GM19351 (cell line): ENCODE measurements around the gene HACD4.

ENCODE experiments used
- ATAC-seq: cut with Tn5 transposase; IDR thresholded peaks from one replicate; pipeline ENCODE4 v1.9.1; 2021; ENCODE audit warnings: mild to moderate bottlenecking, moderate library complexity; ENCODE audit not compliant: unreplicated experiment

The HACD4 gene, protein sequence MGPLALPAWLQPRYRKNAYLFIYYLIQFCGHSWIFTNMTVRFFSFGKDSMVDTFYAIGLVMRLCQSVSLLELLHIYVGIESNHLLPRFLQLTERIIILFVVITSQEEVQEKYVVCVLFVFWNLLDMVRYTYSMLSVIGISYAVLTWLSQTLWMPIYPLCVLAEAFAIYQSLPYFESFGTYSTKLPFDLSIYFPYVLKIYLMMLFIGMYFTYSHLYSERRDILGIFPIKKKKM

DNA sequence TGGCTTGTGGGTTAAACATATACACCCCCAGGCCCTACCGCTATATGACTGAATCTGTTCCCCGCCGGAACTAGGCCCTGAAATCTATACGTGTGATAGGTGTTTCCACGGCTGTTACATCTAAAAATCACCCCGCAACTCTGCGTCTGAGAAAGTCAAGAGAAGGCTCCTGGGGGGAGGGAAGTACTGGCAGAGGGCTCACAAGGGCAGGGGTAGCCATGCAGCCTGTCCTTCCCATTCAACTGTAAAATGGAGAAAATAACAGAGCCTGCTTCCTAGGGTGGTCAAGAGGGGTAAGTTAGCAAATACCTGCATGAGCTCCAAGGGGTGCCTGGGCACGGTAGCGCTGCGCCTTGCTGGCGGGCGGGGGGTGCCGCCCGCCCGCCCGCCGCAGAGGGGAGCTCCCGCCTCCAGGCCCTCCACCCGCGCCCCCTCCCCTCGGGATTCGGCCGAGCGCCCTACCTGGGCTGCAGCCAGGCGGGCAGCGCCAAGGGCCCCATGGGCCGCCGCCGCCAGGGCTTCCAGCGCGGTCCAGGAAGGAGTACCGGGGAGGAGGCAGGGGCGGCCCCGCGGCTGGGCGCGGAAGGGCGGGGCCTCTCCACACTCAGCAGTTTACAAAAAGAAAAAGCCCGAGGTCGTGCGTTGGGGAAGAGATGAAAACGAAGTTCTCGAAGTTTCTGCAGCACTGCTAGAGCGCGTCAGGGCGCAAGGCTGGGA lies at the start of gene HACD4:
HACD4 (minus strand) TSS at position 550 of the 717 bp plus-strand sequence; CDS start at position 500, 50 bp downstream.
- ATAC-seq = peak; percentile 76

DNA sequence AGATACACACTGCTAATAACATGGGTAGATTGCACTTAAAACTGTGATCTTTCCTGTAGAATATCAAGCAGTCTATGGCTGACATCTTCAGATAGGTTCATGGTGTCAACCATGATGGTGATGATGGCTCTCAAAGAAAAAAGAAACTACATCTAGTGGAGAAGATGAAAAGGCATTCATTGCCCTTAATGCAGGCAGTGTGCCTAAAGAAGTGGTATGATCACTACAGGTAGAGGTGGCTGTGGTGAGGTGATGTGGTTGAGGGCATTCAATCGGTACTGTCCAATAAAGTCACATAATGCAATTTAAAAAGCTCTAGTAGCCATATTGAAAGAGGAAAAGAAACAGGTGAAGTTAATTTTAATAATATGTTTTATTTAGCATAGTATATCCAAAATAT lies 49.4 kb upstream of the HACD4 start:
- no peak for ATAC-seq

DNA sequence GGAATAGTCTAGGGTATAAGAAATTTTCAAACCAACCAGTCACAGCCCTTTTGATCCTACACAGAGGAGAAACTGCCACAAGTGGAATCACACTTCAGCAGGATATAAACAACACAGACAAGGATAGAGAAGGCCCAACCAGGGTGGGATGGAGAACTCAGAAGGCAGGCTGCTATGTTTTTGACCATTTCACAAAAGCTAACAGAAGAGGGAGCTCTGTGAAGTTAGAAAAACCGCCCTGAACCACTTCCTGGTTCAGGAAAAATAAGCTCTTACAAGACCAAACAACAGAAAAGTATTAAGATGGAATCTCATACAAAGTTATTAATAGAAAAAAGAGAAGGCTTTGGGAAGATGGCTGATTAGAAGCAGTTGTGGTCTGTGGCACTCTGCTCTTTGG lies 47.3 kb upstream of the HACD4 start:
- no peak for ATAC-seq

DNA sequence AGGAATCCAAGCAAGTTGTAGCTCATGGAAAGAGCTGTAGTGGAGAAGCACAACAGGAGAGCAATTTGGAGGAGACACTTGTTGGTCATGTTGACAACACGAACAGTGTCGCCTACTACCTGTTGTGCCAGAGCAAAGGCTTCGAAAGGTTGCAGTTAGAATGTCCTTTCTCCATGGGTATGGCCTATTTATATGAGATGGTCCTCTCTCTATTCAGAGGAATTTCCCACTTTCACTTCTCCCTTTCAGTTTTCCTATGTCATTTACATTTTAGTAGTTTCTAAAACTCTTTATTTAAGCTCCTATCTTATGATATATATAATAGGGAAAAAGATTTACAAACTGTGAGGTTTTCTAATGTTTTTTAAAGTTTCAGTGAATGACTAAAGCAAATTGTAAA lies 46.3 kb upstream of the HACD4 start, which contains the start of gene IFNB1:
IFNB1 (minus strand) TSS at position 162 of the 400 bp plus-strand sequence; CDS start at position 89, 73 bp downstream.
- no peak for ATAC-seq

DNA sequence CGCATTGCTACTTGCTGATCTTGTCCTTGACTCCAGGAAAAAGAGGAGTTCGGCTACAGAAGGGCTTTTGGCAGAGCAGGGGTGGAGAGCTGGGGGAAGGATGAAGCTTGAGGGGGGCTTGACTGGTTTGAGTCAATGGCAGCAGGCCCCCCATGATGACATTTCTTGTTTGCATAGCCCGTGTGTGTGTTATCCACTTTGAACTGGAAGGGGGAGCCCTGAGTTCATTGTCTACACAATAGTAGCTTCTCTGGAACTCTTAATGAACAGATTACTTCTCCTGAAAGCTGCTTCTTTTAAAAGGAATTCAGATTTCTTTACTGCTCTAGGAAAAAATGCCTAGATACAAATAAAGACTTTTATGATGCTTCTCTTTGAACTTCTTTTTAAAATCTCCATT lies 44.0 kb upstream of the HACD4 start:
- ATAC-seq = no peak

DNA sequence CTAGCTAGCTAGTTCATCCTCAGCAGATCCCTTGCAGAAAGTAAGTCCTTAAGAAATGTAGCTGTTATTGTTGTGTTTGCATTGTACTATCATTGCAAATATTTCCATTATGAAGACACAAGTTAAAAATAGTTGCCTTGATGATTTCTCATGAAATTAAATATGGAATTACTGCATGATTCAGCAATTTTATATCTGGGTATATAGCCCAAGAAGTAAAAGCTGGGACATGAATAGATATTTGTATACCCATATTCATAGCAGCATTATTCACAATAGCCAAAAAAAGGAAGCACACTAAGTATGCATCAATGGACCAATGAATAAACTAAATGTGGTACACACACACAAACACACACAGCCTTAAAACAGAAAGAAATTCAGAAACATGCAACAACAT lies 39.5 kb upstream of the HACD4 start:
- ATAC-seq = no peak

DNA sequence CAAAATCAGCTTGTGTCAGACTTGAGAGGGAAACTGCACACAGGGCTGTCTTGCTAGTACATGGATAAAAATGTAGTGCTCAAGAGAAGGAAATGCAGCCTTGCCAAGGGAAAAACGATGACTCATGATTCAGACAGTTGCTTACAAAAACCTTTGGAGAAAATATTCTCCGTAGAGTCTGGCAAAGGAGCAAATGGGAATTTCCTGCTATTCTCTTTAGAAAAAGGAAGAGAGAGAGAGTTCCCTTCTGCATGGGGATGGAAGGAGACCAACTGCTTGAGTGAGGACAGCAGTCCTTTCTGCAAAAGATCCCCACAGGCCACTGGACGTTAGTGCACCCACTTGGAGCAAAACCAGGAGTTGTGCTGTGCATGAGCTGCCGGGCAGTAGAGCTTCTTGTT lies 38.7 kb upstream of the HACD4 start:
- no peak for ATAC-seq

DNA sequence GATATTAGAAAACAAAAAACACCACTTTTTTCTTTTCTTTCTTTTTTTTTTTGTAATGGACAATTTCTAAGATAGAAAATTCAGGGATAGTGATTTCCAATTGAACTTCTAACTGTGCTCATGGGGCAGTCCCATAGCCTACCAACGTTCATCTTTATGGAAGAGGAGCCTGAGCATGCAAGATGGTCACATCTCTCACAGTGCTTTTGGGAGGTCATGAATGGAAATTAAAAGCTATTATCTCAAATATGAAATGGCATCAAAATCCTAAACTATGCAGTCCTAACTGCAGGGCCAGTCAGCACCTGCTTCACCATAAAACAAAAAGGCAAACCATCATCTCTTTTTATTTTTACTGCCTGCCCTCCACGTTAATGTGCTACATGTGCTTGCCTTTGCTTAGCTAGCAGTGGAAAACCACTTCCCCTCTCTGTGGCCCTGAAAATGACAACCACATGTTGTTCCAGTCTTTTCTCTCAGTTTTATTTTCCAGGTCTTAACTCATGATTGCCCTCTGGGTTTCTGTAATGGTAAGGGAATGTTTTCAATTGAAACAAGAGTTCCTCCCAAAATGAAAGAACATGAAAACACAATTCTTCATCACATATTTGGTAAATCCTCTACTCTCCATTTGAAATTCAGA lies 29.6 kb upstream of the HACD4 start:
- ATAC-seq = no peak

DNA sequence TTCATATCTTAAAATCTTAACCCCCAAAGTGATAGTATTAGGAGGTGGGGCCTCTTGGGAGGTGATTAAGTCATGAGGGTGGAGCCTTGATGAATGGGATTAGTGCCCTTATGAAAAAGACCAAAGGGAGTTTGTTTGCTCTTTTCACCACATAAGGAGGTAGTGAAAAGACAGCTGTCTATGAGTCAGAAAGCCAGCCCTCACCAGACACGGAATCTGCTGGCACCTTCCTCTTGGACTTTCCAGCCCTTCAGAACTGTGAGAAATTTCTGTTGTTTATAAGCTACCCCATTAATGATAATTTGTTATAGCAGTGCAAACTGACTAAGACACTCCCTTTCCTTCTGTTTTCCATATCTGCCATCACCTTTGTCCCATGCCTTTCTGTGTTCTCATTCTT lies 25.5 kb upstream of the HACD4 start:
- ATAC-seq = no peak

DNA sequence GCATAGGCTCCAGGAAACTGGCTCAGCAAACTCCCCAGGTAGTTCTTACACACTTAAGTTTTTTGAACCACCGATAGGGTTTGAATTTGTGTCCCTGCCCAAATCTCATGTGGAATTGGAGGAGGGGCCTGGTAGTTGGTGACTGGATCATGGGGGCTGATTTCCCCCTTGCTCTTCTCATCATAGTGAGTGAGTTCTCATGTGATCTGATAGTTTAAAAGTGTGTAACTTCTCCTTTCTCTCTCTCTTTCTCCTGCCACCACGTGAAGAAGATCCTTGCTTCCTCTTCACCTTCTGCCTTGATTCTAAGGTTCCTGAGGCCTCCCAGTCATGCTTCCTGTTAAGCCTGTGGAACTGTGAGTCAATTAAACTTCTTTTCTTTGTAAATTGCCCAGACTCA lies 22.4 kb upstream of the HACD4 start:
- ATAC-seq = no peak

DNA sequence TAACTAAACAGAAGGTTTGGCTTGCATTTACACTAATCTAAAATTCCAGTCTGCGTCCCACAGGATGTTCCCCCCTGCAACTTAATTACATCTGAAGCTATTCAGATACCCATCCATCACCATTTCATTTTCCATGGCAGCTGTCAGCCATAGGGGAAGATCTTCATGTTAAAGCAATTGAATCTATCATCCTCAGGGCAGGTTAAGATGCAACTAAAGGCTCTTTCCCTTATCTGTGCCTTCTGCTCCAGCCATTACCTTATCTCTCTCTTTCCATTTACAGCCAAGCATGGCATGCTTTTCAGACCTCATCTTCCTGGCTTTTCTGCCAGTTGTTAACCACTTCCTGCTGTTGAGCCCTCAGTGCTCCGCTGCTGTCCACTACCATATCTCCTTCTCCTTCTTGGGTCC lies 15.8 kb upstream of the HACD4 start:
- ATAC-seq = no peak

DNA sequence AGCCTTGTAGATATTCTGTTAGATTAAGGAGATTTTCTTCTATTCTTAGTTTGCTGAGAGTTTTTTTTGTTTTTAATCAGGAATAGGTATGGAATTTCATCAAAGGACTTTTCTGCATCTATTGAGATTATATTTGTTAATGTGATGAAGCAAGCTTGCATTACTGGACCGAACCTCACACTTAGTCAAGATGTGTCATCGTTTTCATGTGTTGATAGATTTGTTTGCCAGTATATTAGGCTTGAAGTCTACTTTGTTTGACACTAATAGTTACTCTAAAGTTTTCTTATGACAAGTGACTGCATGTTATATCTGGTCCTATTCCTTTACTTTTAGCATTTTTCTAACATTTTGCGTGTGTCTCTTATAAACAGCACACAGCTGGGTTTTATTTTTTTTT lies 12.4 kb upstream of the HACD4 start:
- no peak for ATAC-seq

DNA sequence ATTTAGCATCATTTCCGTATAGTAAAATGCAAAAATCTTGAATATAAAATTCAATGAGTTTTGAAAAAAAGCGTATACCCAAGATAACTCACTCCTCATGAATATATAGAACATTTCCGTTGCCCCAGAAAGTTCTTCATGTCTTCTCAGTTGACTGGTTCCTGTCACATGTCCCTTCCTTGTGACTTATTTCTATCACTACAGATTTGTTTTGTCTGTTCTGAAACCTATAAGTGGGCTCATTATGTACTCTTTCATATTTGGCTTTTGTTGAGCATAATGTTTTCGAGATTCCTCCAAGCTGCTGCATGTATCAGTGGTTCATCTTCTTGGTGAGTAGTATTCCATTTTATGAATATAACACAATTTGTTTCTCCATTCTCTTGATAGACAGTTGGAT lies 11.0 kb upstream of the HACD4 start:
- no peak for ATAC-seq

DNA sequence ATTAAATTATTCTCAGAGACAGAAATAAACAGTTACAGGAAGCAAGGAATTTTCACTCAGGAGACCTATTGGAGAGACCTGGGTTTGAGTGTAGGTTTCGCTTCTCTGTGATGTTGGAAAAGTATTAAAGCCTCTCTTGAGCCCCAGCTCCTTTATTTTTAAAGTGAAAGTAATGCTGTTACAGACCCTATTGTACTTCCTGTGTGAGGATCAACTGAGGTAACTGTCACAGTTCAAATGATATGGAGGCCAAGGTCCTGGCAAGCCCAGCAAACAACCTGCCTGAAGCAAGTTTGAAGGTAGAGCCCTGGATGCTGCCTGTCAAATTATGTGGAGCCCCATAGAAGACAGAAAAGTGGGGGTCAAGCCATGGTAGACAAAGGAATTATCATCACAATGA lies 7.9 kb upstream of the HACD4 start:
- ATAC-seq = no peak

DNA sequence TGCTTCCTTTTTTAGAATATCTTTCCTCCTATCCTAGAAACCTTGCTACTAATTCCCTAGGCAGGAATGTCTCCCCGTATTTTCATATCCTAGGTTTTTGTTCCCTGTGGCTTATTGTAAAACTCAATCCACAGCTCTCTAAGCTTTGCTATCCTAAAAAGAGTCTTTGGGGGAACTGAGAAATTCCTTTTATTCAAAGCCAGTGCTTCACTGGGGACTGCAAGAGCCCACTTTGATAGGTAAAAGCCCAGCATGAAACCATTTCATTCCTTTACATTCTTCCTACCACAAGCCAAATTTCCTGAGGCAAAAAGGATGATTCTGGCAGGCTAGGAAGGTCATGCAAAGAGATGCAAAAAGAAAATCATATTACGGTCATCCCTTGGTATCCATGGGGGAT lies 5.8 kb upstream of the HACD4 start:
- no peak for ATAC-seq

DNA sequence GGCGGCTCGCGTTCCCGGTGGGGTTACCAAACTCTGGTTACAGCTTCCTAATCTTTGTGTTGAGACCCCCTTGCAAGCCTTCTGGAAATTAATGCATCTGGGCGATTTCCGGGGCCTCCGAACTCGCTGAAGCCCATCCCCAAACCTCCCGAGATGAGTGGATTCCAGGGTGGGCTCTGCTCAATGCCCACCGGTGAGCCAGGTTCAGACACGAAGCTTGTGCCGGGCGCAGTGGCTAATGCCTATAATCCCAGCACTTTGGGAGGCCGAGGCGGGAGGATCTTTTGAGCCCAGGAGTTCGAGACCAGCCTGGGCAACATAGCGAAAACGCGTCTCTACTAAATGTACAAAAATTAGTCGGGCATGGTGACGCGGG lies 356 bp upstream of the HACD4 start:
- ATAC-seq = no peak

DNA sequence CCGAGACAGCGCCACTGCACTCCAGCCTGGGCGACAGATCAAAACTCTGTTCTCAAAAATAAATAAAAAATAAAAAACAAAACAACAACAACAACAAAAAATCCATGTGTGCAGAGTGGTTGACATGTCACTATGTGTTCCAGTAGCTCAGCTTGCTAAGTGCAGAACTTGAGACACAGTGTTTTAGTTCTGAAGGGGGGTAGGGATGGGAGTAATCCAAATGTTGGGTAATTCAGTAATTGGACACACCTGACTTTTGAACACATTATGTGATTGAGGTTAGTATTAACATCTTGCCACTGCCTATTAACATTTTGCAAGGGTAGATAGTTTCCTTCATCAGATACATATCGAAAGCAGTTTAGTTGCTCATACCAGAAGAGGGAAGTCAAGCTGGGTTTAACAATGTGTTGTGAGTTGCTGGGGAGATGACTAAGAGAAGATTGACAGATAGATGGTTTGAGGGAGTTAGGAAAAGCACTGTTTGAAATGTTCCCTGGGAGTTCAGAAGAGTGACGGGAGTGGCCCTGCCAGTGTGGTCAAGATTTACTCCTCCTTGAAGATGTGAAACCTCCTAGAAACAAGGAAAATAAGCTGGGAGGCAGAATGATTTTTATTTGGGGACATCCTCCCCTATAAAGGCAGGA lies 928 bp downstream of the HACD4 start:
- ATAC-seq = peak; percentile 76

DNA sequence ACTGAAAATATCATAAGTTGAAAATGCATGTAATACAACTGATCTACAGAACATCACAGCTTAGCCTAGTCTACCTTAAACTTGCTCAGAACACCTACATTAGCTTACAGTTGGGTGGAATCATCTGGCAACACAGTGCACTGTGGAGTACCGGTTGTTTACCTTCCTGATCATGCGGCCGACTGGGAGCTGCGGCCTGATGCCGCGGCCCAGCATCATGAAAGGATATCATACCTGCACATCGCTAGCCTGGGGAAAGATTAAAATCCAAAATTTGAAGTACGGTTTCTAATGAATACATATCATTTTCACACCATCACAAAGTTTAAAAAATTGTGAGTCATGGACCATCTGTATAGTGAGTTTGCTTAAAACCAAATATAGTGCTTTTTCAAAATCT lies 1.8 kb downstream of the HACD4 start:
- no peak for ATAC-seq

DNA sequence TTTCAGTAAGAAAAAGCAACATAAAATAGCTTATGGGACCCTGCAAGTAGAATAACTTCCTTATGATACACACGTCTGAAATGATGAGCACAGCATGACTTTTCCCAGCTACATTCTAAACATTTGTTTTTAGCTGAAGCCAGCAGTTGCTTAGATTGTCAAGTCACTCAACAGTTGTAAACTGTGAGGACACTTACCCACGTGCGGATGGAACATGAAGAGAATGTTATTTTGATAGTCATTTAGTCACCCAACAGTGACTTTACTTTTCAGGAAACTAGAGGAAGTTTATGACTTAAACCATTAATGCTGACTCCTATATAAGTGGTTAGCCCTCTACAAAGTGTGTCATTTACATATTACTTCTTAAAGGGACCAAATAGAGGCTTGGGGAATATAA lies 3.0 kb downstream of the HACD4 start:
- ATAC-seq = no peak

DNA sequence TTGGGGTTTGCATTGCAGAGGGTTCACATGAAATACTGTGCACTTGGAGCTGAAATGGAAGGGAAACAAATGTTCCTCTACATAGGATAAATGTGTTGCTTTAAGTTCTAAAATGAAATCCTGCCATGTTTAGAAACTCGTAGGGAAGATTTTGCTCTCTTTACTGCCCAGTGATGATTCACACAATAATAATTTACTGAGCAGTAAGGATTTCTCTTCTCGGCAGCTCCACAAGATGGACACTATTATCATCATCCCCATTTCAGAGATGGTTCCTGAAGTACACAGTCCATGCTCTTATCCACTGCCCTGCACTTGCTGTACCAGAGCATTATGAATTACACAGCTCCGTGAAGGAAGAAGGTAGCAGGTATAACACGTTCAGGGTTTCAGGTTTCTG lies 4.1 kb downstream of the HACD4 start:
- no peak for ATAC-seq

DNA sequence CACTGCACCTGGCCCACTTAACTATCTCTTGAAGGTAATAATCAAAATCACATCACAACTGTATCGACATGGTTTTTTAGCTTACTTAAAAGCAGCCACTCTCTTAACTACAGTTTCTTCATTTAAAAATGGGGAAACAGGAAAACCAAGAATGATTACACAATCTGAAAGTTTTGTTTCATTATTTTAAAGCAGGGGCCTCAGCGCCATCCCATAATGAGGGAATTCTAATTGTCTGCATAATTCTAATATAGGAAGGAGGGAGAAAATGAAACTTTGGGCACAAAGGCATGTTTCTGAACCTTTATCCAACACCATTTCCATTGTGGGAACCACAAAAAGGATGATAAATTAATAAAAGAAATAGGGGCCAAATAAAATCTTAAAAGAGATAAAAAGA lies 7.6 kb downstream of the HACD4 start:
- ATAC-seq = no peak

DNA sequence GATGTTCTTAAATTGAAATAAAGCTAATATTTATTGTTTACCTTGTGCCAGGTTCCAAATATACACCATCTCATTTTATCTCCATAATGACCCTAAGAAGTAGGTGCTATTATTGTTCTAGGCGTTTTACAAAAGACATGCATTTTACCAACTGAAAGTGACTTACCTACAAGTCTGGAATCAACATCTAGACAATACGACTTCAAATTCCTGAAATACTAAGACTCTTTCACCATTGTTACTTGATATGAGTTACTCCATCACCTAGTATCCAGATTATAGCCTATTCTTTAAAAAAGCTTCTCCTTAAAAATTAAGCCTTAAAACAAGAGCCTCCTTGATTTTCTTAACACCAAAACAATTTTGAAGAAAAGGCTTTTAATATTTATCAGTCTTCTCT lies 13.3 kb downstream of the HACD4 start:
- ATAC-seq = no peak
